ENCODE data around the gene NOL9.
A peak's percentile ranks its signal among the peaks of the same experiment; 100 is the strongest.
"Not testable (repeated sequence)": the region's sequence is repeated elsewhere in the genome, so short reads cannot be mapped to it uniquely, and the experiment has no call there.

The NOL9 gene

DNA sequence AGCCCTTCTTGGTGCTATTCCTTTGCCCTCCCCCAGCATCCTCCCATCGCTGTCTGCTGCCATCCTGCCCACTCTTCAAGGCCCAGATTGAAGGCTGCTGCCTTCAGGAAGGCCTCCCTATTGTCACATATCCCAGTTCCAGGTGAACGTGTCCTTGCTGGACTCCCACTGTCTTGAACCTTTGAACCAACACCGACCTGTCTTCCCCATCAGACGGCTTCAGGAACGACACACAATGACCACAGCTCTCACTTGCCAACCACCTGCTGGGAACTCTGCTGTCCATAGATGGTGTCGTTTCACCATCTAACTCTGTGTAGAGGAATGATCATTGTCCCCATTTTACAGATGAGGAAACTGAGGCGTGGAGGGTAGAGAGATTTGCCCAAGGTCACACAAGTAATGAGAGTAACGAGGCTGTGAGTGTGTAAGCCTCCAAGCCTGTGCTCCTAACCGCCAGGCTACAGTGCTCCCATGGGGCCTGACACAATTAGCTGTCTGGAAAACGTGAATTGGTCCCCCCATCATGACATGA lies 53.0 kb downstream of the NOL9 start:
- DNase-seq = no peak

DNA sequence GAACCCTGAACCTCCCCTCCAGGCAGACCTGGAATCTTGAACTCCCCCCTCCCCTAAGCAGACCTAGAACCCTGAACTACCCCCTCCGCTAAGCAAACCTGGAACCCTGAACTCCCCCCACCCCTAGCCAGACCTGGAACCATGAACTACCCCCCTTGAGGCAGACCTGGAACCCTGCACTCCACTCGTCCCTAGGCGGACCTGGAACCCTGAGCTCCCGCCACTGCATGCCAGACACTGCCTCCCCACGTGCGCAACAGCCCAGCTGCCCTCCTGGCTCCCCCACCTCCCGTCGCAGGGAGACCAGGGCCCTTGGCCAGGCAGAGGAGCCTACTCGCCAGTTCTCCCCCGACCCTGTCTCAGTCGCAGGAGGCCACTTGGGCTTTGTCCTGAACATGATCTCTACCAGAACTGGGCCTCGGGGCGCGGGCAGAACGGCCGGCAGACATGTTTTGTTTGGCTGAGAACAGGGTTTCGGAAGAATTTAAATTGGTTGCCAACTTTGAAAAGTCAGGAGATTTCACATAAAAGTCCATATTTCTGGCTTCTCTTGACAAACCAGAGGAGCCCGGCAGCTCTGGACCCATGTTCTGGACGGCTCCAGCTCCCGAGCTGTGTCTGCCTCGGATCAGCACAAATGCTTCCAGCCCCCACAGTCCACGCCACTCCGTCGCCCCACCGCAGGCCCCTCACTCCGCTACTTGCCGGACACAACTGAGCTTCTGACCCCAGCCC lies 53.6 kb downstream of the NOL9 start:
- no peak for DNase-seq

DNA sequence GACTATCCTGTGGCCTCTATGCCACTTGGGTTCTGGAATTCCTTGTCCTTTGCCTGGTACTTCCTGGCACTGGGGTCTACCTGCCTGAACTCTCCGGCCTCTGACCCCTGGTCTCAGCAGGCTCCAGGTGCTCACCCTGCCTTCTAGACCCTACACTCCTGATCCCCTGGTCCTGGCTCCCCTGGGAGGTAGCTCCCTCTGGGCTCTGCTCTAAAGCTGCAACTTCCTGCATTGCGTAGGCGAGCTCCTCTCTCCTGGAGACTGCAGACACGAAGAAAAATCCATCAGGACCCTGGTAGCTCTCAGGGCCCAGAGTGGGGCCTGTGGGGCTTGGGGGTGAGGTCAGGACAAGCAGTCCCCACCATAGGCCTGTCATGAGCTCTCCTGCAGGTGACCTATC lies 55.0 kb downstream of the NOL9 start:
- DNase-seq = no peak

DNA sequence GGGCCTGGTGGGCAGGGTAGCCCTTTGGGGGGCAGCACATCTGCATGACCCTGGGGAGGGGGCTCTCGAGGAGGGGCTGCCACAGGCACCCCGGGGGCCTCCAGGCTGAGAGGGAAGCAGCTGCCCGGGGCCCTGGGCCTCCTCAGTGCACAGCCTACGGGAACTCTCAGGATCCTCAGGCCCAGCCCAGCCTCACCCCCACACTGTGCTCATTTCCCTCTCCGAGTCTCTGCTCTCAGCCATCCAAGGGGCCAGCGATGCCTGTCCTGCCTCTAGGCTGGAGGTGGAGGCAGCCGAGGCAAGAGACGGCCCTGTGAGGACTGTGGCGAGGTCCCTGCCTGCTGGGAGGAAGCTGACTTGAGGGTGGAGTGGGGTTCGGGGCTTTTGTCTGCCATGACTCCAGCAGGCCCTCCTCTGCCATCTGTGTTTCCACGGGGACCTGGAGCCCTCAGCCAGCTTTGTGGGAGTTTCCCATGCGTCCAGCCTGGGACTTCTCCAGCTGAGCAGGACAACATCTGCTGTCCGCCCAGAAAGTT lies 55.7 kb downstream of the NOL9 start:
- no peak for DNase-seq

DNA sequence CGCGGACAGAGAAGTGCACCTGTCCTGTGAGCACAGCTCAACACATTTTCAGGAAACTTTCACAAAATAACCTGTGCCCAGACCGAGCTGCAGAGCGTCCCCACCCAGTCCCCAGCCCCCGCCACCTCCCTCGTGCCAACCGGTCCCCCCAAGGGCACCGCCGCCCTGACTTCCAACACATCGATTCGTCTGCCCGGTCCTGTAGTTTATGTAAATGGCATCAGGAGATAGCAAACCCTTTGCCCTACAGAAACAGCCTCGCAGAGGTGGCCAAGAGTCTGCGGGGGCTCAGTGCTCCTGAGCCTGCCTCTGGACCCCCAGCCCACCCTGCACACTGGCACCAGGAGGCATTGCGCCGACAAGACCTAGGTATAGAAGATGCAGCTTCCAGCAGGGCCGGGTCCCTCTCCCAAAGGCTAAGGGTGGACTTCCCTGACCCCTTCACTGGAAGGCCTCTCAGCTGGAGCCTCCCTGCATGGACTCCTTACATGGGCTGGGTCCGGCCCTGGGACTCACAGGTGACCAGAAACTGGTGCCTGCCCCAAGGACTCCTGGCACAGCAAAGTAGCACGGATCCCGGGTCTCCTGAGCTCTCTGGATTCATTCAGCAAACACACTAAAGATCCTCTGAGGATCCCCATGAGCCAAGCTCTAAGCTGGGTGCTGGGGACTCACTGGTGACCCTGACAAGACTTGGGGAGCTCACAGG lies 56.3 kb downstream of the NOL9 start:
- DNase-seq = no peak

DNA sequence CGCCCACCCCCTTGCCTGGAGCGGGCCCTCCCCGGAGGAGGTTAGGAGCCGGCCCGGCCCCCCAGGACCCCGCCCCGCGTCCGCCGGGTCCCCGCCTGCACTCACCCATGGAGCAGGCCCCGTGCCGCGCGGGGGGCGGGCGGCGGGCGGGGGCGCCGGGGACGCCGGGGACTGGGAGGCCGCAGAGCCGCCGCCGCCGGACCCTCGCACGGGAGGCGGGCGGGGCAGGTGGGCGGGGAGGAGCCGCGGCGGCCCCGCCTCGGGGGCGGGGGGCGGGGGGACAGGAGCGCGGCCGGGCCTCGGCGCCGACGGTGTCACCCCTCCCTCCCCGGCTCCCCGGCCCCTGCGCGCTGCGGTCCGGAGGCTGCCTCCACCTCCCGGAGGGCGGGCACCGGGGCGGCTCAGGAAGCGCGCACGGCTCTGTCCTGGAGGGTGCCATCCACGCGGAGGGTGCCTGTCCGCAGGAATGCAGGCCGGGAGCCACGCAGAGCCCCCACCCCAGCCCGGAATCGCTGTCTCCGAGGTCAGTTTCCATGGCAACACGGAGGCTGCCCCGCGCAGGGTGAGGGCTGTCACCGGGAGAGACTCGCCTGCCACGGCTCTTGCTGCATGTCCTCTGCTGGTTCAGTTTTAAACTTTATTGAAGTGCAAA lies 57.0 kb downstream of the NOL9 start:
- DNase-seq = peak; percentile 52

DNA sequence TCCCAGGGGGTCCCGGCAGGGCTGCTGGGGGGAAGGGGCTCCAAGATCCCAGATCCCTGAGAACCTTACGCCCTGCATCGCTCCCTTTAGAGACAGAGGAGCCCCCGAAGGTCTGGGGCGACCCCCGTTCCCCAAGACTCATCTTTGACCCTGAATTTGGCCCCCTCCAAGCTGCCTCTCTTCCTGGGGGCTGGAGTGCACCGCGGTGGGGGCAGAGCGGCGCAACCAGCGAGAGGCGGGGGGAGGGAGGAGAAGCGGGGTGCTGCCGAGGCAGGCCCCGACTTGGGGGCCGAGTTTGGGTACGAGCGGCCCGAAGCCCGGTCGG lies 57.5 kb downstream of the NOL9 start:
- no peak for DNase-seq

DNA sequence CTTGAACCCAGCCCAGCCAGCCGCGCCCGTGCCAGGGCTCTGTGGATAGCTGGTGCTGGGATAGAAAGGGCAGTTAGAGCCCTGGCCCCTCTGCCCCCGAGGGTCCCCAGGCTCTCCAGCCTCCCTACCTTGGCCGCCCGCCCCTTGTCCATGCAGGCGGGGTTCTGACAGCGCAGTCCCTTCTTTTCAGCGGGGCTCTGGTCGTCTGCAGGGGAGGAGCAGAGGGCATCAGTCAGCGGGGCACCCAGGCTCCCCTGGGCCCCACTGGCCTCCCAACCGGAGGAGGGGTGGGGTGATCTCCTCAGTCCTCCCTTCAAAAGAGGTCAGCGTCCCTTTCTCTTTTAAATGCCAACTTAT lies 58.0 kb downstream of the NOL9 start:
- DNase-seq = no peak

DNA sequence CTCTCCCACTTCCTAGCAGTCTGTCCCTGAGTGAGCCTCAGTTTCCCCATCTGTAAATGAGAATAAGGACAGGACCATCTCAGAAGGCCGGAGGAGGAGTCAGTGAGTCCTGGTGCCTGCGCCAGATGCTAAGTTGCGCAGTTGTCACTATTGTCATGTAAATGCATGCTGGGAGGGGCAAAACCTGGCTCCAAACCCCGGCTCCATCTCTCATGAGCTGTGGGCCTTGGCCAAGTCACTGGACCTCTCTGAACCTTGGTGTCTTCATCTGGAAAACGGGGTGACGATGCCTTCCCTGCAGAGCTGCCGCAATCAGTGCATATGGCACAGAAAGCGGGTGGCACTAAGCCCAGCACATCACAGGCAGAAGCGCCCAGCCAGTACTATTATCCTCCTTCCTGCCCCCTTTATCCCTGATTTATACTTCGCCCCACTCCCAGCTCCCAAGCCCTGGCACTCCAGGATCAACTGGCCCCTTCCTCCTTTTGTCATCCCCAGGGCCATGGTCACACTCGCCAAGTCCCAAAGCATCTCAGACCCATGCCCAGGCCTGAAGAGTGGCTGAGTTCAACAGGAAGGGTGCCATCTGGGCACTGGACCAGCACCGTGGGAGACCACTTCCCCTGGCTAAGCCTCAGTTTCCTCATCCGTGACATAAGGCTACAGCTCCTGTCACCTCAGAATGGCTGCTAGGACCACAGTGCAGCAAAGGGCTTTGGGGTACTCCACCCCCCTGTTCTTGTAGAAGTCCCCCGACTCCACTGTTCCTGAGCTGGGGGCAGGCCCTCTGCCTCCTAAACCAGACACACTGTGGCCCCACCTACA lies 58.6 kb downstream of the NOL9 start:
- DNase-seq = no peak

DNA sequence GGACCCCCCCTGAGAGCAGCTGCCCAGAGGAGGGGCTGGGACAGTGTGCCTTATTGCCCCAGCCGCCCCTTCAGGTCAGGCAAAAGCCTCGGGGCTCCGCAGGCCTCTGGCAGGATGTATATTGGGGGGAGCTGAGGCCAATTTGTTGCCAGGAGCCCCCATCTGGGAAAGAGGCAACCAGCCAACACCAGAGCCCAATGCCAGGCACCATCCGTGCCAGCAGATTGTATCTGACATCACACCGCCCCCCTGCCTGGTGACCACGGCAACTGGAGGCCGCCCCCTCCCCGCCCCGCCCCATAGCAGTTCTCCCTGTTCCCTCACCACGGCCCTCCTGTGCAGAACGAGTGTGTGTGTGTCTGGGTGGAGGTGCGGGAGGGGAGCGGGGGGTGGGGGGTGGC lies 59.3 kb downstream of the NOL9 start:
- DNase-seq = no peak

DNA sequence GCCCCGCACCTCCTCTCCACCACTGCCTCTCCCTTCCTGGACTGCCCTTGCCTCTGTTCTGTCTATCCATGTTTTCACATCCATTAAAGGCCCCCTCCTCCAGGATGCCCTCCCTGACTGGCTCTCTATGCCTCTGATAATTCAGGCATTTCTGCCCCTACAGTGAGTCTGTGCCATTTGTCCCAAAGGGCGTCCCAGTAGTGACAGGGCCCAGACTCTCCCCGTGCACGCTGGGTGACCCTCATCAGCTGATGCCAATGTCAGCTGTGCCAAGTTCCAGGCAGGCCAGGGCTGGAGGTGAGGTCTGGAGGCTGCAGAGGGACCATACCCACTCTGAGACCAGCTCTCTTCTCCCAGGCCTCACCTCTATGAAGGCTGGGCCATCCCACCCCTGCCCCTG lies 59.7 kb downstream of the NOL9 start:
- no peak for DNase-seq

DNA sequence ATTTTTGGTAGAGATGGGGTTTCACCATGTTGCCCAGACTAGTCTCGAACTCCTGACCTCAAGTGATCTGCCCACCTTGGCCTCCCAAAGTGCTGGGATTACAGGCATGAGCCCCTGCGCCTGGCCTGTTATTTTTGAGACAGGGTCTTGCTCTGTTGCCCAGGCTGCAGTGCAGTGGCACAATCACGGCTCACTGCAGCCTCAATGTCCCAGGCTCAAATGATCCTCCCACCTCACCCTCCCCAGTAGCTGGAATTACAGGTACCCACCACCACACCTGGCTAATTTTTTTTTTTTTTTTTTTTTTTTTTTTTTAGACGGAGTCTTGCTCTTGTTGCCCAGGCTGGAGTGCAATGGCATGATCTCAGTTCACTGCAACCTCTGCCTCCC lies 60.5 kb downstream of the NOL9 start:
- DNase-seq = not testable (repeated sequence)

DNA sequence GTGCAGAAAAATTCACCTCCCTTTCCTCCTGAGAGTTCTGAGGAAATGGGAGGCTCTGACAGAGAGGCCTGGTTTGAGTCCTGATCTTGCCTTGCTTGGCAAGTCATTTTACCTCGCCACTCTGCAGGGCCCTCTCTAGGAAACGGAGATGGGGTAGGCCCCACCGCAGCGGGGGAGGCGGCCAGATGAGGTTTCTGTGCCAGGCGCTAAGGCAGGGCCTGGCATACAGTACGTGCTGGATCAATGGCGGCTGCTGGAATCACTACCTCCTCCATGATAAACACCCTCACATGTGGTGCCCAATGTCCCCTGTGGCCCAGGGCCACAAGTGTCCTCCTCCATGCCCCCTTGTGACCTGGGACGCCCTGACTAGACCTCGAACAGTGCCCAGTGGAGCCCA lies 62.3 kb downstream of the NOL9 start:
- no peak for DNase-seq

DNA sequence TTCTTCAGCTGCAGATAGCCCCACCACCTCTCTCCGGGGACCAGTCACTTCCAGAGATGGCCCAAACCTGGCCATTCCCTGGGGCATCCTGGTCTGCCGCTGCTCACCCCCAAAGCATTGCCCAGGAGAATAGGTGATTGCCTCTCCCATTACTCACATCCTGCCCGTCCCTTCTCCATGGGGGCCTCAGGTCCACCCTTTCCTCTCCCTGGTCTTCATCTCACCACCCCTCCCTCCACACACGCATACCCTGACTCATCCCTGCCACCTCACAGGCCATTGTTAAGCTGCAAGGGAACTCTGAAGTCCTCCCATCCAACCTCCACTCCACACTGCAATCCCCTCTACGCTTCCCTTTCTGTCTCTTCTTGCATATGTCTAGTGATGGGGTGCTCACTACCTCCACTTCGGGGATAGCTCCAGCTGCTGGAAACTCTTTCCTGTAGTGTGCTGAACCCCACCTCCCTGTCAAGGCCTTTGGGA lies 62.8 kb downstream of the NOL9 start, which contains the start of gene PLEKHG5:
PLEKHG5 (minus strand) TSS at position 188 of the 483 bp plus-strand sequence. CDS start 14,096 bp downstream, outside the sequence.
- no peak for DNase-seq

DNA sequence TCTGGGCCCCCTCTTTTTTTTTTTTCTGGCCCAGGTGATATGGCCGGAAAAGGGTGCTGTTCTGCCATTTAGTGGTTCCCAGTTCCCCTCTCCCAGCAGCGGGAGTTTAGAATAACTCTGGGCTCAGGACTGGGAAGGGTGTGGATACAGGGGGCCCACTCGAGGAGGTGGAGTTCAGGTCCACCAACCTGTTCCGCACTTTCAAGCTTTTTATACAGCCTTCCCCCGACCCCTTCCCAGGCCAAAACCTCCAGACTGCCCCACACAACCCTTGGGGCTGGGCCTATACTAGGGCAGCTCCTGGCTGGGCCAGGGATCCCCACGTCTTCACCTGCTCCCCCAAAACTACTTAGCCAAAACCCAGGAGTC lies 63.2 kb downstream of the NOL9 start:
- DNase-seq = no peak

DNA sequence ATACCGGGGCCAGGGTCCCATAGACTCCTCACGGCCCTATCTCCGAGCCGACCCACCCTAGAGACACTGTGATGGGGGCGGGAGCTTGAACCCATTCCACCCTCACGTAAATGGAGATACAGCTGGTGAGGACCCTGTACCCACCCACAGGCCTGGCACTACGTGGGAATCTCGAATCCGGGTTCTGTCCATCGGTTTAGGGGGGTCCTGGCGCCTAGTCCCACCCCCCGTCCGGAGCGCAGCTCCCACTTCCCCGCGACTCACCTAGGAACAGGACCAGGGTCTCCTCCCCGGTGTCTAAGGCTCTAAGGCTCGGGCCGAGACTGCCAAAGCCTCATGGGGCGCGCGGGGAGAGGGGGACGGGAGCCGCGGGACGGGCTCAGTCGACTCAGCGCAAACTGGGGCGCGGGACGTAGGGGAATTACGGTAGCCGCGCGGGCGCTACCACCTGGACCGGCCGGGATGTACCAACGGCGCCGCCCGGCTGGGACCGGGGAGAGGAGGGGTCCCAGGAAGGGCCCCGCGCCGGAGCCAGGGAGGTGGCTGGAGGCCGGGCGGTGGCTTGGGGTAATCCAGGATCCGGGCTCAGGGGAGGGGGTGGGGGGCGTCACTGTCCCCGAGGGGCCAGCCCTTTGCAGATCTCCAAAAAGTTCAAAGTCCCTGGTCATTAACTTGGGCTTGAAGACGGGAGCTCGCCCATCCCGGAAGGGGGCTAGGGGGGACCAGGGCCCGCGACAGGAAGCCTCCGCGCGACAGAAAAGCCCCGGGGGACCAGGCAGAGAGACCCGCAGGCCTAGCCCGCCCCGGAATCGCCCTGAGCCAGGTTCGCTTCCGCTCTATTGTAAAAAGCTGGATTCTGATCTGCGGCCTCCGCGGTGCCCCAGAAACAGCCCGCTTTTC lies 63.9 kb downstream of the NOL9 start:
- DNase-seq = peak; percentile 63

DNA sequence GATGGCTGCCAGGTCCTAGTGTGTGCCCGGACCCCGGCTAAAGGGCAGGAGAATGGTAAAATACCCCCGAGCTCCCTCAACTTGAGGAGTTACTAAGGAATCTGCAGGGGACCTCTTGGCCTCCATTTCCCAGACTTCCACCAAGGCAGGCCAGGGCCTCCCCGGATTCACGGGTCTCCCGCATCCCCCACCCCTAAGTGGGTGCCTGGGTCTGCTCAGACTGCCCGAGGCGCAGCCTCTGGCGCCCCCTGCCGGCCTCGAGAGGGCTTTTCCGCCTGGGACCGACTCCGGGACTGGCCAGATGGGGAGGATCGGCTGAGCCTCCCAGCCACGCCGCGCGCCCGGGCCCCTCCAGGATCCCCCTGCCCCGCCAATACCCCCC lies 64.5 kb downstream of the NOL9 start:
- peak; percentile 78 for DNase-seq

DNA sequence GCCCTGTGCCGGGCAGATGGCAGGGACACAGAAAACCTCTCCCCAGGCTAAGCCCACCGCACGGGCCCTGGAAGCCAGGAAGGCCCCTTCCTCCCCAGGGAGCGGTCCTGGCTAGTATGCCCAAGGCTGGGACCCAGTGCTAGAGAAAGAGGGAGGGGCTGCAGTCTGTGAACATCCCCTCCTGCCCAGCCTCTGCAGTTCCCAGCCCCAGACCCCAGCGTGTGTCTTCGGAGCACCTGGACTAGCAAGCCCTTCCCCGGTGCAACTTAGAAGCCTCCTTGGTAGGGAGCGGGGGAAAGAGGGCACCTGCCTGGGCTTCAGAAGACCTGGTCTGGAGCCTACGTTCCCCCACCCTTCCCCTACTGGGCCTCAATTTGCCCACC lies 64.9 kb downstream of the NOL9 start:
- no peak for DNase-seq

DNA sequence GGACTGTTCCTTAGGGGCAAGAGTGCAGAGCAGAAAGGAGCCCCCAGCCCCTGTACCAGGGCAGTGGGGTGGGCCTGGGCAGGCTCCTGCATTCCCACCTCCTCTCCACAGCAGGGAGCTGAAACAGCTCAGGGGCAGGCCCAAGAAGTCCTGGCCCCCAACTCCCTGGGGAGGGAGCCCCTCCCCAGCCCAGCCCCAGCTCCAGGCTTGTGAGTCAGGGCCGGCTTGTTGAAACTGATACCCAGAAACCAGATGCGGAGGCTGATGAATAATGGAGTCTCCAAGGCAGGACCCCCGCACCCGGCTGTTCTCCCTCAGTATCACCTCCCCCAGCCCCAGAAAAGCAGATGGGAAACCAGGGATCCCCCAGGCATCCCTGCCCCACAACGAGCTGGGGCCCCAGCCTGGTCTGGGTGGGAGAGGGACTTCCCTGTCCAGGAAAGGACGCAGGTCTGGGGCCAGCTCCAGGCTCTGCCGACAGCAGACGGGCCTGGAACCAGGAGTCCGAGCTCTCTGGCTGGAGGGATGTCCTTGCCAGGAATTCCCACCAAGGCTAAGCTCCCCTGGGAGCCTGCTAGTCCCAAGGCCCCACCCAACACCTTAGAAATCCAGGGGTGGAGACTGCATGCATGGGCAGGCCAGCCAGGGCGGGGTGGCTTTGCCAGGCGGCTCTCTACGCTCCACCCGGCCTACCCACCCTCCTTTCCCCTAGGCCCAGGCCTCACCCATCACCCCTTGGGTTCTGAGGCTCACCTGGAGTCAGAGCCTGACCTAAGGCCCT lies 65.5 kb downstream of the NOL9 start:
- DNase-seq = no peak

DNA sequence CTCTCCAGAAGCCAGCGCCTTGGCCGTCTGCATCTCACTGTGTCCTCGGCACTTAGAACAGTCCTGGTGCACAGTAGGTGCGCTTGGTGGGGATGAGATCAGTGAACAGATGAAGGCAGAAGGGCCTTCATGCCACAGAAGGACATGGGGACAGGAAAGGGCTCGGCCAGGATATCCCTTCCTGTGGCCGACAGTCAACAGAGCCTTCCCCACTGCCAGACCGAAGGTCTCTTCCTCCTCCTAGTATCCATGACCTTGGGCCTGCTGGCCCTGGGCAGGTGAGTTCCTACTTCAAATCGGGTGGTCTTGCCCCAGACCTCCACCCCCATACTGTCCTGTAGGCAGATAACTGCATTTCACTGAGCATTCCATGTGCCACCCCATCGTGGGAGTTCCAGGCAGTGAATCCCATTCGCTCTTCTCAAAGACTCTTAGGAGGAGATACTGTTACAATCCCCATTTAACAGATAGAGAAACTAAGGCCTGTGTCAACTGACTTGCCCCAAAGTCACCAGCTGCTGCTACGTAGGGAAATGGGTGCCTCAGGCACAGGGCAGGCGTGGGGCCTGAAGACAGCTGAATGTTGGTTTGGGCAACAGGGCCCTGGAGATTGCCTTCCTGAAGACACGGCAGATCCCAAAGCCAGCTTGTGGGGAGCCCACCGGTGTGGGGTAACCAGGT lies 66.4 kb downstream of the NOL9 start:
- DNase-seq = no peak
